ENCODE data around the gene LPCAT1. TPM values are rescaled to one million over a fixed set of nuclear protein-coding genes. Genes with fewer than 3 reads are reported as not detected.

The LPCAT1 gene
- total and polyA plus RNA-seq, 2 donors (not counting 3 experiments of a cell fraction or from before 2014, with no cell fraction given) = 28.9 to 57.2 TPM

DNA sequence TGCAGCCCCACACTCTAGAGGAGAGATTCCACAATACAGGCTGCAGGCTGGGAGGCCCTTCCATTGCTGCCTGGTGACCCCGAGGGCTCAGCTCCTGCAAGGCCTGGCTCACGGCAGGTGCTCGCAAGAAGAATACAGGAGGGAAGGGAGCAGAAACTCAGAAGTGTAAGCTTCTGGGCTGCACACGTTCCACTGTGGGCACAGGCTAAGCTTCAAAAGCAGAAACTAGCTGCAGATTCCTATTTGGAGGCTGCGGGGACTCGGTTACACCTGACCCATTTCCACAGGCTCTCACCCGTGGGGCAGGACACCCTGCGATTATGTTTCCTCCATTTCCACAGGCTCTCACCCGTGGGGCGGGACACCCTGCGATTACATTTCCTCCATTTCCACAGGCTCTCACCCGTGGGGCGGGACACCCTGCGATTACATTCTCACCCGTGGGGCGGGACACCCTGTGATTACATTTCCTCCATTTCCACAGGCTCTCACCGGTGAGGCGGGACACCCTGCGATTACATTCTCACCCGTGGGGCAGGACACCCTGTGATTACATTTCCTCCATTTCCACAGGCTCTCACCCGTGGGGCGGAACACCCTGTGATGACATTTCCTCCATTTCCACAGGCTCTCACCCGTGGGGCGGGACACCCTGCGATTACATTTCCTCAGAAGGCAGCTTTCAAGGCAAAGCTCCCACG, 10.3 kb downstream of the LPCAT1 start:
- H3K9ac ChIP-seq (replicated peaks; ENCODE audit: extremely low read depth, insufficient read depth, low read length) = no peak overlapping the region
- ChIA-PET CTCF (interaction anchor here (0.7 to 1.2 kb wide), 3 partner anchors 10 to 669 kb away, joined by 3 read pairs; partner anchors contain the start of gene LPCAT1), POLR2A (no interaction called here)
- H2AFZ ChIP-seq (ENCODE audit: low read depth, low read length) = no peak overlapping the region
- intact Hi-C loops (cut with micrococcal nuclease) (no loop called here), dilution Hi-C loops (cut with MboI; ENCODE audit: extremely low pct_ligation_motif_present, low sequenced_read_pairs) (no loop called here)
- TF ChIP-seq POLR2AphosphoS5 (IDR thresholded peaks at IDR 0.05; ENCODE audit: insufficient read depth, low read depth, low read length) (no peak), MYC (IDR thresholded peaks at IDR 0.05; ENCODE audit: low read depth, low read length) (no peak)
- TF ChIP-seq, protein P1, sequence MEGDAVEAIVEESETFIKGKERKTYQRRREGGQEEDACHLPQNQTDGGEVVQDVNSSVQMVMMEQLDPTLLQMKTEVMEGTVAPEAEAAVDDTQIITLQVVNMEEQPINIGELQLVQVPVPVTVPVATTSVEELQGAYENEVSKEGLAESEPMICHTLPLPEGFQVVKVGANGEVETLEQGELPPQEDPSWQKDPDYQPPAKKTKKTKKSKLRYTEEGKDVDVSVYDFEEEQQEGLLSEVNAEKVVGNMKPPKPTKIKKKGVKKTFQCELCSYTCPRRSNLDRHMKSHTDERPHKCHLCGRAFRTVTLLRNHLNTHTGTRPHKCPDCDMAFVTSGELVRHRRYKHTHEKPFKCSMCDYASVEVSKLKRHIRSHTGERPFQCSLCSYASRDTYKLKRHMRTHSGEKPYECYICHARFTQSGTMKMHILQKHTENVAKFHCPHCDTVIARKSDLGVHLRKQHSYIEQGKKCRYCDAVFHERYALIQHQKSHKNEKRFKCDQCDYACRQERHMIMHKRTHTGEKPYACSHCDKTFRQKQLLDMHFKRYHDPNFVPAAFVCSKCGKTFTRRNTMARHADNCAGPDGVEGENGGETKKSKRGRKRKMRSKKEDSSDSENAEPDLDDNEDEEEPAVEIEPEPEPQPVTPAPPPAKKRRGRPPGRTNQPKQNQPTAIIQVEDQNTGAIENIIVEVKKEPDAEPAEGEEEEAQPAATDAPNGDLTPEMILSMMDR (IDR thresholded peaks at IDR 0.05; ENCODE audit: extremely low read depth in 1 of 2, insufficient read depth in 1 of 2, low read depth in 1 of 2, low read length in 2 of 2) = no peak
- H3K36me3 ChIP-seq (ENCODE audit: control insufficient read depth in 2 of 2, extremely low read depth in 1 of 2, insufficient read depth in 2 of 2, low read length in 2 of 2) = peaks cover 4 to 18% of the 10 kb centered on the region in 2 experiments
- no peaks in the 10 kb centered on the region for H3K9me1 ChIP-seq (replicated peaks; ENCODE audit: control insufficient read depth, extremely low read depth, insufficient read depth, low read length)
- no peaks in the 10 kb centered on the region for H3K9me3 ChIP-seq (replicated peaks; ENCODE audit: control insufficient read depth, insufficient read depth, low read length)
- BruUV-seq (replicated peaks) = no TSS peak
- H3K4me1 ChIP-seq (ENCODE audit: control insufficient read depth, extremely low read depth, insufficient read depth, low read length) = no peaks in the 10 kb centered on the region
- H3K27ac ChIP-seq (ENCODE audit: insufficient read depth, low read depth, low read length) = no peak overlapping the region
- H3K27me3 ChIP-seq (ENCODE audit: control insufficient read depth in 2 of 2, insufficient read depth in 2 of 2, low read length in 2 of 2) = no peaks in the 10 kb centered on the region
- no peak overlapping the region for H3K4me3 ChIP-seq (replicated peaks in 1 of 3; ENCODE audit: insufficient read depth in 1 of 3, low read depth in 1 of 3, low read length in 3 of 3)
- DNase-seq (ENCODE audit: low read depth, low spot score) (no peak), FAIRE-seq (no peak)
- peaks cover 85% of the 10 kb centered on the region for H3K79me2 ChIP-seq (ENCODE audit: control insufficient read depth, insufficient read depth, low read length)
- H3K4me2 ChIP-seq (ENCODE audit: insufficient read depth, low read length) = no peak overlapping the region
- H4K20me1 ChIP-seq (replicated peaks; ENCODE audit: control insufficient read depth, extremely low read depth, insufficient read depth, low read length) = no peaks in the 10 kb centered on the region
